HG03159 (cell line): ENCODE results near the gene MEIOC.
"Not testable (repeated sequence)": the region's sequence is repeated elsewhere in the genome, so short reads cannot be mapped to it uniquely, and the experiment has no call there.

Source experiments
- ATAC-seq: cut with Tn5 transposase; IDR thresholded peaks from one replicate; pipeline ENCODE4 v1.9.1; 2021; ENCODE audit warnings: mild to moderate bottlenecking, moderate library complexity; ENCODE audit not compliant: unreplicated experiment

MEIOC gene

DNA sequence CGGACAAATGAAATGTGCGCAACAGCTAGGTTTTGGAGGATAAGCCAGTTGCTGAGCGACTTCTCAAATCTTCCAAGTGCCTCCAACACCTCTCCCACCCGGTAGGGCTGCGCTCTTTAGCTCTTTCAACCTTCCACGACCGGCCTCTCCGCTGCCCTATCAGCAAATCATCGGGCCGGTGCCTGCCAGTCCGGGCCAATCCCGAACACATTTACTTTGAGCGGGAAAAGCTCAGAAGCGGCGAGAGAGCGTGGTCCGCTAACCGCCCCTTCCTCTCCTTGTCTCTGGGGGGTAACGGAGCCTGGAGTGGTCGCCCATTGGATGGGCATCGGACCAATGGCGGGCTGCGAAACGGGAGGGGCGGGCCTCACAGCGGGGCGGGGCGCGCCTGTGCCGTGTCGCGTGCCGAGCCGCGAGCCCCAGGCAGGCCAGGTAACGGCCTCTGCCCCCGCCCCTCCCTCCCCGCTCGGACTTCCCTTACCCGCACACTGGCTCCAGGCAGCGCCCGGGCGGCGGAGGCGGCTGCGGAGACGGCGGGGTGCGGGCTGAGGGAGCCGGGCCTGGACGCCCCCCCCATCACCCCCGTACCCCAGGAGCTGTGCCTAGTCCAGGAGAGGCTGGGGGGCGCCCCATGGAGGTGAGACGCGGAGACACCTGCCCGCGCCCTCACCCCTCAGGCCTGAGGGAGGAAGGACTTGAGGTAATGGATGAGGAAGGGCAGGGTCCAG is at the start of gene MEIOC:
Gene MEIOC (plus strand): TSS at position 486 of the 728 bp plus-strand sequence. CDS start 146 bp downstream, at position 632.
- ATAC-seq = no peak

DNA sequence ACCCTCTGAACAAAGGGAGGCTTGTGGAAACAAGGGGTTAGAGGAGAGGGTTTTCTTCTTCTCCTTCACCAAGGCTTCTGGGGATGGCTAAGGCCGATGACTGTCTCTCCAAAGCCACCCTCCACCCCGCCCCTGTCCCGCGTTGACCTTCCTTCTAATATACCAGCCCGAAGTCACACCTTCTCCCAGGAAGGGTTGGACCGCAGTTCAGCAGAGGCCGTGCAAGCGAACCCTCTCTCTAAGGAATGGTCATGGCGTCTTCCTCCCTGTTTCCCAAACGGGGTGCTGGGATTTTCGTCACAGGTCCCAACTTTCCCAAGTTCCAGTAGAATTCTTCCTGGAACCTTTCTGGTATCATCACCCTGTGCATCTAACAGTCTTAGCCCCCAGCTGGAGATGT is 49.6 kb upstream of the MEIOC start:
- no peak for ATAC-seq

DNA sequence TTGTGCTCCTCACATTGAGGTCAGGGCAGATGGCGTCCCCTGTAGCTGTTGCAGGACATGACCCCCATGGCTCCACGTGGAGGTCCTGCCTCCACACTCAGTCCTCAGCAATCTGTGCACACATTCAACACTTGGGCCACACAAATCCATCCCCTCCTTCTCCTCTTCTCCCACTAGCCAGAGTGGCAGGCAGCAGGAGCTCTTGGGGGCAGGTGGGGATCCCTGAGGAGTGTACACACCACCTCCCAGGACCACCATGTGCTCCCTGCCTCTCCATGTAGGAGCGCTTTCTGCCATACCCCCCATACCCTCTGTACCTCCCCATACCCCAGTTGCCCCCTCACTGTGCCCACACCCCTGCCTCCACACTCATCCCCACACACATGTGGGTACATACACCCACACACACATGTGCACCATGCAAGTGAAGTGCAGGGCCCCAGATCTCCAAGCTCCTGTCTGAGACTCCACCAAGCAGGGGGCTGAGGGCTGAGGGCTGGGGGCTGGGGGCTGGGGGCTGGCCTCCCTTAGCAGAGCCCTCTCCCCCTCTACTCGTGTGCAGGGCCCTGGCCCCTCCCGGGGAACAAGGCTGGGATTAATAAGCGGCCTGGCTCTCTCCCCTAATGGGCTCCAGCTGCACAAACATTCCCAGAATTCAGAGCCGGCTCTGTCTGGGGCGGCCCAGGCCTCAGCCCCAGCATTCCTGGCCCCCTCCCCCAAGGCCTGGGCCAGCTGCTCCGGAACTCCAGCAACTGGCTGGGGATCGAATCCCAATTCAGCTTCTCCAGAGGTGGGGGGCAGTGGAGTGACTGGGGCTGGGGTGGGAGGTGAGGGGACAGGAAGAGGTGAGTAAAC is 48.2 kb upstream of the MEIOC start:
- no peak for ATAC-seq

DNA sequence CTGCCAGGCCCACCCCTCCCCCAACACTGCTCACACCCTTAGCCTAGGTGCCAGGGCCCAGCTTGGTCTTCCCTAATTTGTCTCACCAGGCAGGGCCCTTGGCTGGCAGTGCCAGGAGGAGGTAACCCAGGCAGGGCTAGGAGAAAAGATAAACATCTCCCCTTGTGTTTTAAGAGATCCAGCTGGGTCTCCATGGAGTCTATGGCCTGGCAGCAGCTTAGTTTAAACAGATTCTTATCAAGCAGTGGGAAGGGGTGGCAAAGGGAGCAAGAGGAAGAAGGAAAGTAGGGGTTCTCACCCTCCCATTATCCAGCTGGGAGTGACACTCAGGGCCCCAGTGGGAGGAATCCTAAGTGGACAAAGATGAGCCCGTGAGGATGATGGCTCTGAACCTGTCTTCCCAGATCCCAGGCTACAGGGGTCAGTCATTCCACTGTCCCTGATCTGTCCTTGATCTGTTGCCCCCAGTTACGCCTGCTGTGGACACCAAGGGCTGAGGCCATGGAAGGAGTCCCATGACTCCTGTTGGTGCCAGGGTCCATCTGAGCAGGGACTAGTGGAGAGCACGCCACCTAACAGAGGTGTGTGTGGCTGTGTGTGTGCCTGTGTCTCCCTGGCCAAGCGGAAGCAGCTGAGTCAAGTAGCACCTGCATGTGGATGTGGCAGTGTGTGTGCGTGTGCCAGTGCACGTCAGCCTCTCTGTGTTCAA is 47.4 kb upstream of the MEIOC start:
- no peak for ATAC-seq

DNA sequence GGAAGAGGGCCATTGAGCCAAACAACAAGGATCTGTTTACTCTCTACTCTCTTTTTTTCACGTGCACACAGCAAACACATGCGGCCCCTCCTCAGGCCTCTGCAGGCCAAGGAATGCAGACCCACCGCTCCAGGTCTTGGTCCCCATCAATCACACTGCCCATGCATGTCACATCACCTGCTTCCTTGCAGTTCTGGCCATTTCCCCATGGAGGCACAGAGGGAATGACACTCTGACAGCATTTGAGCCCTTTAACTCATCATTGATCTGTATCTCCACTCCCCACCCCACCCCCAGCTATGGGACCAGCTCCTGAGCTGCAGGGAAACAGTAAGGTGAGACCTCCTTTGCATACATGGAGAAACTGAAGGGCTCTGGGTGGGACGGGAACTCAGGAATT is 45.9 kb upstream of the MEIOC start:
- ATAC-seq = no peak

DNA sequence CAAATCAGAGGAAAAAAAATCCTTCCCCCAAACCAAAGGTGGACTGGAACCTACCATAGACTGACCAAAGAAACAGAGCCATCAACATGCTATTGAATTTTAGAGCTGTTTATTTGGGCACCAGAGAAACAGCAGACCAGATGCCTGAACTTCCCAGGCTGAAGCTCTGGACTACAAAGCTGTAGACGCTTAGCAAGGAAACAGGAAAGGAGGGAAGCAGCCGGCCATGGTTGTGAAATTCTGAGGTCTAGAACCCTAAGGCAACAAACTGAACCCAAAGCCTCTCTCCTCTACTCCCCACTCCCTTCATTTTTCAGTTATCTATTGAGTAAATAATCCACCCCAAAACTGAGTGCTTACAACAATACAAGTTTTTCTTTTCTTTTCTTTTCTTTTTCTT is 45.4 kb upstream of the MEIOC start:
- ATAC-seq = no peak

DNA sequence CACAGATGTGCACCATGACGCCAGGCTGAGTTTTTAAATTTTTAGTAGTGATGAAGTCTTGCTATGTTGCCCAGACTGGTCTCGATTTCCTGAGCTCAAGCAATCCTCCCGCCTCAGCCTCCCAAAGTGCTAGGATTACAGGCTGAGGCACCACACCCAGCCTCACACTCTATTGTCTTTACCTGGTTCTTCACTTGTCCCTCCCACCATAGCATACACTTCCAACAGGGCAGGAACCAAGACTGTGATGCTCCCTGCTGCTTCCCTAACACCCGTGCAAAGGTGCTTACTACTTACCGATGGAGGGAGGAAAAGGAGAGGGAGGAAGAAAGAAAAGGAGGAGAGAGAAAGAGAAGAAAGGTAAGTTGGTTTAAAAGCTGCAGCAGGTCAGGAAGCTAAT is 41.4 kb upstream of the MEIOC start:
- ATAC-seq = no peak

DNA sequence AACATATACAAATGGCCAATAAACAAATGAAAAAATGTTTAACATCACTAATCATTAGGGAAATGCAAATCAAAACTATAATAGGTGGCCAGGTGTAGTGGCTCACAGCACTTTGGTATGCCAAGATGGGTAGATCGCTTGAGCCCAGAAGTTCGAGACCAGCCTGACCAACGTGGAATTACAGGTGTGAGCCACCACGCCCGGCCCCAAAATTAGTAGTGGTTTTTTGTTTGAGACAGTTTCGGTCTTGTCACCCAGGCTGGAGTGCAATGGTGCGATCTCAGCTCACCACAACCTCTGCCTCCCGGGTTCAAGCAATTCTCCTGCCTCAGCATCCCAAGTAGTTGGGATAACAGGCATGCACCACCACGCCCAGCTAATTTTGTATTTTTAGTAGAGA is 37.6 kb upstream of the MEIOC start:
- ATAC-seq = not testable (repeated sequence)

DNA sequence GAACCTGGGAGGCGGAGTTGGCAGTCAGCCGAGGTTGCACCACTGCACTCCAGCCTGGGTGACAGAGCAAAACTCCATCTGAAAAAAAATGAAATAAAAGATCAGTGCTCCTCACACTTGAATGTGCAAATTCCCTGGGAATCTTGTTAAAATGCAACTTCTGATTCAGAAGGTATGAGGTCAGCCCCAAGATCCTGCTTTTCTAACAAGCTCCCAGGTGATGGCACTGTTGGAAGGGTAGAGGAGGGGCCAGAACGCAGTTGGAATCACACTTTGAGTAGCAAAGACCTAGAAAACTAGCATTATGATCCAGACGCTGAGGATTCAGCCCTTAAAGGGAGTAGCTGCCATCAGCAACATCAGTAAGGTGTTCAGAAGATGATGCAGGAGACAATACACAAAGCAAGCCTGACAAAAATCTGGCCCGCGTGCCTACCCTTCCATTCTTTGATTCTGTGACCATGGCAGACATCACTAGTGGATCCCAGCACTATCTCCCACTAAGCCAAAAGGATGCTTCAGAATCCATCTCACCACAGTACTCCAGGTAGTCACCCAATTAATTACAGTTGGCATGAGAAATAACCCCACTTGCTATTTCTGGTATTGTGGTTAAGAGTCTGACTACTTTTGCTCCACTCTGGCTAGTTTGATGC is 33.1 kb upstream of the MEIOC start:
- ATAC-seq = no peak

DNA sequence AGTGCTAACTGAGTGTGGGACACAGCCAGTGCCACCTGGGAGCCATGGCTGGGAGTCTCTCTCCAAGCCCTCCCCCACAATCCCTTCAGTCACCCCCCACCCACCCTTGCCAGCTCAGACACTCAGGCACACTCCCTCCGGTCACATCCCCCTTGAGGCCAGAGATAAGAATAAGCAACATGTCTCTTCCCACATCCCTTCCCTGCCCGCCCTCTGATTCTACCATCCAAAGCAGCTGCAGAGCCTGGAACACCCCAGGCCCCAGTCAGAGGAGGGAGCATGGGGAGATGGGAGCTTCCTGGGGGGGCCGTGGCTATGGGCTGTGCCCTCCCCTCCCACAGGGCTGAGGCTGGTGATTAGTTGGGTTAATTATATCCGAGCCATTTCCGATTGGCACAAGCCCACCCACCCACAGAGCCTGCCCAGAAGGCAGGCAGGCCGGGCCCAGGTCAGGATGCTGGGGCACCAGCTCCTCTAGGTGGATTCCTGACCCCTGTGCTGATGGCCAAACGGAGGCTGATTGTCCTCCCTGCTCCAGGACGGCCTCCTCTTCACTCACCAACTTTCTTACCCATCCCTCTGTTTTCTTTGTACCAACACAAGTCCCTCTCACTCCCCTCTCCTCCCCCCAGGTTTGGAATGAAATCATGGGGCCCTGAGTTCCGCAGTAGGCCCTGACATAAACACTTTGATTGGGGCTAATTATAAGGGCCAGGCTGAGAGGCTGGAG is 28.6 kb upstream of the MEIOC start:
- no peak for ATAC-seq

DNA sequence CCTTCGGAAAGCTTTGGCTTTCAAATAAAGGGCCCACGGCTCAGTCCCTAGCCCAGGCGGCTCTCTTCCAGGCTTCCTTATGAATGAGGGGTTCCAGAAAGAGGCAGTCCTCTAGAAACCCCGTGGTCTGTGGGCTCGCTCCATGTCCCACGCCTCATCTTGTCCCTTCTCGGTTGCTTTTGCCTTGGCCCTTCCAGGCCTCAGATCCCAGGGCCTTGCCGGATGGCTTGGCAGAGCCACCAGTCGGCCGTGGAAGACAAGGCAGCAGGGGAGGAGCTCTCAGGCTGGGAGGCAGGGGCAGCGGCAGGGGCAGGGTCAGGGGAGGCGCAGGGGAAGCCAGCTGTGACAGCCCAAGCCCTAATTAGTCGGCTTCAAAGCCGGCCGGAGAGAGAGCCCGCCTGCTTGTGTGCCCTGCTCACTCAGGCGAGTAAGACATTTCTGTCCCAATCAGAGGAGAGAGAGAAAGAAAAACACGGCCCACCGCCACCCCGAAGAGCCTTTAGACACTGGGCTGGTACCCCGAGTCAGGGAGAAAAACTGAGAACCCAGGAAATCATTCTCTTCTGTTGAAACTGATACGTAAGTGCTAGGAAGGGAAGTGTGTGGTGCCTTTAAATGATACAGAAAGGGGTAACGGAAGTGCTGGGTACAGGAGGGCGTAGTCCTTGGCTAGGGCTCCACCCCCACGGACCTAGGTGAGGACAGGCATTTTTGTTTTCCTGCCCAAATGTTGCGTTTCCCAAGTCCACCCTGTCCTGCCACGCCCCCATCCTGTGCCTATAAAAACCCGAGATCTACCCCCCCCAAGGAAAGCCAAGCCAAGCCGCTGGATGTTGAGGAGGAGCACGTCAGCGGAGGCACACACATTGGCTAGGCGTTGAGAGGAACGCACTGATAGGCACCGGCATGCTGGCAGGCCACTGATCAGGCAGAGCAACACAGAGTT is 27.8 kb upstream of the MEIOC start:
- ATAC-seq = no peak

DNA sequence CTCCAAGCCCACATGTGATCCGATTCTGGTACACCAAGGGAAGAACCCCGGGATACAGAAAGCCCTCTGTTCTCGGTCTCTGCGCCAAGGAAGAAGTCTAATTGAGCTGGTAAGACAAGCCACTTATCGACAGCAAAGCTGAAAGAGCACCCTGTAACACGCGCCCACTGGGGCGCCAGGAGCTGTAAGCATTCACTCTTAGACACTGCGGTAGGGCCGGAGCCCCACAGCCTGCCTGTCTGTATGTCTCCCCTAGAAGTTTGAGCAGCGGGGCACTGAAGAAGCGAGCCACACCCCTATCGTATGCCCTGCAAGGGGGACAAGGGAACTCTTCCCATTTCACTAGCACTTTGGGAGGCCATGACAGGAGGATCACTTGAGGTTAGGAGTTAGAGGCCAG is 27.0 kb upstream of the MEIOC start:
- no peak for ATAC-seq

DNA sequence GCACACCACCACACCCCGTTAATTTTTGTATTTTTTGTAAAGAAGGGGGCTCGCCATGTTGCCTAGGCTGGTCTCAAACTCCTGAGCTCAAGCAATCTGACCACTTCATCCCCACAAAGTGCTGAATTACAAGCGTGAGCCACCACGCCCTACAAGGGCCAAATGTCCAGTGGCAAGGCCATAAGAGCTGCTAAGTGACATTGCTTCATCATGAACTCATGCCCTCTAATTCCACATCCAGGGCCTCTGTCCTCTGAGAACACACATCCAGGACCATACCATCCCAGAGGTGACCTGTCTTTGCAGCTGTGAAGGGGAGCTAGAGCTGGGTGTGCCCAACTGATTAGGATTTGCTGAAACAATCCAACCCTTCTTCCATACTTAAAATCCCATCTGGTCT is 25.6 kb upstream of the MEIOC start:
- ATAC-seq = no peak

DNA sequence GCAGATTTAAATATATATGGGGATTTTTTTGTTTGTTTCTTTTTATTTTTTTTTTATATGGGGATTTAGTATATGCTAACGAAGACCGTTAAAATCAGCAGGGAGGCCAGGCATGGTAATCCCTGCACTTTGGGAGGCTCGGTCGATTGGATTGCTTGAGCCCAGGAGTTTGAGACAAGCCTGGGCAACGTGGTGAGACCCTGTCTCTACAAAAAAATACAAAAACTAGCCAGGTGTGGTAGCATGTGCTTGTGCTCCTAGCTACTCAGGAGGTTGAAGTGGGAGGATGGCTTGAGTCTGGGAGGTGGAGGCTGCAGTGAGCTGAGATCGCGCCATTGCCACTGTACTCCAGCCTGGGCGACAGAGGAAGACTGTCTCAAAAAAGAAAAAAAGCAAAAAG is 22.3 kb upstream of the MEIOC start:
- ATAC-seq = no peak

DNA sequence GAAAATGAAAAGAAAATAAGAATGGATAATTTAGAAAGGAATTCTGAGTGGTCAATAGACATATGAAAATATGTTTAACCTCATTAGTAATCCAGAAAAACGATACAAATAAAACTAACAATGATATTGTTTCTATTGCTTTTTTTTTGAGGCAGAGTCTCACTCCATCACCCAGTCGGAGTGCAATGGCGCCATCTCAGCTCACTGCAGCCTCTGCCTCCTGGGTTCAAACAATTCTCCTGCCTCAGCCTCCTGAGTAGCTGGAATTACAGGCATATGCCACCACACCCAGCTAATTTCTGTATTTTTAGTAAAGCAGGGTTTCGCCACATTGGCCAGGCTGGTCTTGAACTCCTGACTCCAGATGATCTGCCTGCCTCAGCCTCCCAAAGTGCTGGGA is 21.9 kb upstream of the MEIOC start:
- ATAC-seq = not testable (repeated sequence)

DNA sequence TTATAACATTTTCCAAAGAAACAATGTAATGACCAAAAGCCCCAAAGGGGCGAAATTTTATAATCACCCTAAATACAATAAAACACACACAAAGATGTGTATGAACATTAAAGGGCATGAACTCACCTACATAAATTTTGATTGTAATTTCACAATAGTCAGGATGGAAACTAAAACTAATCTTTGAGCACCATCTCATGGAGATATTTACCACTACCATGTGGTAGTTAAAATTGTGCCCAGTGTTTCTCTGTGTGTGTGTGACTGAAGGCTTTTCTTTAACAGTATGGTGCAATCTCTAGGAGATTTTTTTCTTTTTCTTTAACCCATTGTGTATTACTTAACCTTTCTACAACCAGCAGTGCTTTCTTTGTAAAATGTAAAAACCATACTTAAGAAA is 19.7 kb upstream of the MEIOC start:
- no peak for ATAC-seq

DNA sequence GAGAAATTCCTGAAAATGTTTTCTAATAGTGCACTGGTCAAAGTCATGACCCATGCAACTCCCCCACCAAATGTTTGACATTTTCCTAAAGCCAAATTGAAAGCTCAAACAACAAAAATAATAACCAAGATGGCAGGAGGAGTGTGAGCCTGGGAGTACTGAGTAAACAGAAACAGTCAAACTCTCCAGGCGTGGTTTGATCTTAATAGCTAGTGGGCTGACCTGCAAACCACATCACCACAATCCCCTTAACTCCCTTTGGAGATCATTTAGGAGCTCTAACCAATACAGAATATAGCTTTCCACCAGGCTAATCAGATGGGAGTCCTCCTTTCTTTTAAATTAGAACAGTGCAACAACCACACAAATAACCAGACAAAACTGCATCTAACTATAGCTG is 19.2 kb upstream of the MEIOC start:
- no peak for ATAC-seq

DNA sequence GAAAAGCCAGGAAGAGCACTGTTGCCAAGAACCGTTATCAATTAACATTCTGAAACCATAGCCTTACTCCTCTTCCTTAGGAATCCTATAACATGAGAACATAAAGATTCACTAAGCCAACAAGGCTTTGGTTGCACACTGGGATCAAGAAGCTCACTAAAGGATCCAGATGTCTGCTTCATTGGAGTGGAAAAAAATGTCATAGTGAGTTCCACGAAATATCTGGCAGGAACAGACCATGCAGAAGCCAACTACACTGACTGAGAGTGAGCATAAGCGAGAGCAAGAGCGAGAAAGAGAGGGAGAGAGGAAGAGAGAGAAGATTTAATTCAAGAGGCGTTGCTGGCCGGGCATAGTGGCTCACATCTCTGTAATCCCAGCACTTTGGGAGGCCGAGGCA is 13.4 kb upstream of the MEIOC start:
- ATAC-seq = no peak

DNA sequence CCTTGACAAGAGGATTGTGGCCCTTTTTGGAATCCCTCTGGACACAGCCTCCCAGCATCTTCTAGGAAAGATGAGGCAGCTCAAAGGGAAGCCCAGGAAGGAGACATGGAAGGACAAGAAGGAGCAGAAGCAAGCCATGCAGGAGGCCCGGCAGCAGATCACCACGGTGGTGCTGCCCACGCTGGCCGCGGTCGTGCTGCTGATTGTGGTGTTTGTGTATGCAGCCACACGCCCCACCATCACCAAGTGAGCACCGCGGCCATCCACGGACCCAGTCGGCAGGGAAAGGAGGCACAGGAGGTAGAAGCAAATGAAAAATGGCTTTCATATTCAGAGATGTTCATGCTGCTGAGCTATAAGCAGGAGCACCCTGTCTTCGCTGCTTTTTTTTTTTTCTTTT is 10.9 kb upstream of the MEIOC start:
- no peak for ATAC-seq
